Stomach (tissue), 9 donors: Measurements from ENCODE around the gene PHLDB3. TPM values are rescaled to one million over a fixed set of nuclear protein-coding genes. Genes with fewer than 3 reads are reported as not detected.
"Not testable (repeated sequence)": the region's sequence is repeated elsewhere in the genome, so short reads cannot be mapped to it uniquely, and the experiment has no call there.

Experiments used
- DNase-seq, 2 donors: peaks; one replicate each; pipeline versions ENCODE4 v3.0.0 to v3.0.0-alpha.2; 2013 to 2019
- H3K27ac ChIP-seq, 5 donors: fragments of 200-600 bp in 4 of 5; sonication (generic) in 4 of 5; one replicate each; pipeline ENCODE4 v1.5.1; 2013 to 2019; ENCODE audit warnings: mild to moderate bottlenecking in 1 of 5, moderate library complexity in 1 of 5
- H3K27me3 ChIP-seq, 3 donors: fragments of 200-600 bp; sonication (generic); one replicate each; pipeline ENCODE4 v1.5.1; 2017 to 2019; ENCODE audit warnings: mixed run types in 1 of 3
- H3K36me3 ChIP-seq, 4 donors: fragments of 200-600 bp; sonication (generic); 1 replicate in 3 of 4; 2 replicates in 1 of 4; pipeline ENCODE4 v1.5.1; 2016 to 2019
- H3K4me1 ChIP-seq, 4 donors: fragments of 200-600 bp; sonication (generic); one replicate each; pipeline ENCODE4 v1.5.1; 2016 to 2019
- H3K4me3 ChIP-seq, 4 donors: fragments of 200-600 bp; sonication (generic) in 3 of 4; one replicate each; pipeline ENCODE4 v1.5.1; 2016 to 2019; ENCODE audit warnings: mild to moderate bottlenecking in 1 of 4
- H3K9me3 ChIP-seq, 4 donors: fragments of 200-600 bp; sonication (generic); one replicate each; pipeline ENCODE4 v1.5.1; 2016 to 2019
- EP300 ChIP-seq: sonication (generic); formaldehyde crosslinking; IDR thresholded peaks from one replicate; pipeline ENCODE4 v1.6.1; 2017; ENCODE audit warnings: antibody characterized with exemption
- POLR2A ChIP-seq, 4 donors: fragments of 450-650 bp; IDR thresholded peaks; one replicate each; pipeline ENCODE4 v1.6.1; 2016; ENCODE audit warnings: antibody characterized with exemption in 4 of 4, control low read depth in 2 of 4, mild to moderate bottlenecking in 1 of 4, moderate library complexity in 1 of 4
- POLR2AphosphoS5 ChIP-seq, 3 donors: sonication (generic); formaldehyde crosslinking; IDR thresholded peaks; one replicate each; pipeline ENCODE4 v1.6.1; 2016; ENCODE audit warnings: antibody characterized with exemption in 3 of 3
- WGBS, 5 donors: extraction: QIAGEN DNeasy Blood & Tissue Kit in 3 of 5; methylation state at CpG; one replicate each; pipeline versions ENCODE4 v1.1.5 to v1.1.7; 2013 to 2018; 5-methylcytosine and 5-hydroxymethylcytosine counted together
- intact Hi-C: fragments of 100-400 bp; cut with DNase I; formaldehyde crosslinking; loops from one replicate; pipeline ENCODE4 v1.15.1; 2023; ENCODE audit warnings: low total_unique reads
- polyA plus RNA-seq, 3 donors: library from polyadenylated mRNA; stranded (reverse); fragments of 200-250 nt; gene quantifications; one replicate each; pipeline ENCODE4 v1.2.3, GENCODE V29; 2013
- total RNA-seq, 5 donors: library from RNA; depleted of rRNA; stranded (reverse); fragments of >200 nt; gene quantifications; one replicate each; pipeline versions ENCODE4 v1.1.0 to v1.2.3, GENCODE V29; 2014 to 2016
- TF ChIP-seq, protein P1 (sequence below), 7 experiments: fragments of 450-650 bp in 4 of 7; fragments of 200-600 bp in 3 of 7; sonication (generic) in 3 of 7; IDR thresholded peaks; one replicate each; pipeline ENCODE4 v1.5.1; 2016 to 2019; ENCODE audit warnings: antibody characterized with exemption in 7 of 7, control low read depth in 2 of 7, mild to moderate bottlenecking in 1 of 7
- donor health status: healthy with polysubstance abuse.
- donor health status: Bipolar disorder and iron deficiency.
- donor health status: healthy.

Gene PHLDB3
- total and polyA plus RNA-seq, 8 donors = 2.0 to 55.3 (median 9.5) TPM; not detected in 1

GRCh38 chr19:43551399-43552197 is 47.1 kb upstream of the PHLDB3 start:
- intact Hi-C loops = loop anchor here (10.0 kb wide), 1 partner anchor 103 kb away; no protein-coding TSS in a partner anchor
- no peak overlapping the region for H3K4me3 ChIP-seq
- H3K27ac ChIP-seq = no peak overlapping the region
- H3K4me1 ChIP-seq = no peaks in the 10 kb centered on the region
- no peak for TF ChIP-seq POLR2A (IDR thresholded peaks at IDR 0.05)
- TF ChIP-seq EP300 = no peak
- TF ChIP-seq, protein P1, sequence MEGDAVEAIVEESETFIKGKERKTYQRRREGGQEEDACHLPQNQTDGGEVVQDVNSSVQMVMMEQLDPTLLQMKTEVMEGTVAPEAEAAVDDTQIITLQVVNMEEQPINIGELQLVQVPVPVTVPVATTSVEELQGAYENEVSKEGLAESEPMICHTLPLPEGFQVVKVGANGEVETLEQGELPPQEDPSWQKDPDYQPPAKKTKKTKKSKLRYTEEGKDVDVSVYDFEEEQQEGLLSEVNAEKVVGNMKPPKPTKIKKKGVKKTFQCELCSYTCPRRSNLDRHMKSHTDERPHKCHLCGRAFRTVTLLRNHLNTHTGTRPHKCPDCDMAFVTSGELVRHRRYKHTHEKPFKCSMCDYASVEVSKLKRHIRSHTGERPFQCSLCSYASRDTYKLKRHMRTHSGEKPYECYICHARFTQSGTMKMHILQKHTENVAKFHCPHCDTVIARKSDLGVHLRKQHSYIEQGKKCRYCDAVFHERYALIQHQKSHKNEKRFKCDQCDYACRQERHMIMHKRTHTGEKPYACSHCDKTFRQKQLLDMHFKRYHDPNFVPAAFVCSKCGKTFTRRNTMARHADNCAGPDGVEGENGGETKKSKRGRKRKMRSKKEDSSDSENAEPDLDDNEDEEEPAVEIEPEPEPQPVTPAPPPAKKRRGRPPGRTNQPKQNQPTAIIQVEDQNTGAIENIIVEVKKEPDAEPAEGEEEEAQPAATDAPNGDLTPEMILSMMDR (IDR thresholded peaks at IDR 0.05) = no peak
- no peak for TF ChIP-seq POLR2AphosphoS5 (IDR thresholded peaks at IDR 0.05)
- DNase-seq = no peak
- H3K27me3 ChIP-seq = no peaks in the 10 kb centered on the region
- no peaks in the 10 kb centered on the region for H3K9me3 ChIP-seq
- WGBS, 5 donors = 90 to 95% (median 91%) methylated on average over 21 to 23 of the region's 23 CpGs
- H3K36me3 ChIP-seq = peaks cover 35 to 90% (median 79%) of the 10 kb centered on the region in 4 donors

DNA sequence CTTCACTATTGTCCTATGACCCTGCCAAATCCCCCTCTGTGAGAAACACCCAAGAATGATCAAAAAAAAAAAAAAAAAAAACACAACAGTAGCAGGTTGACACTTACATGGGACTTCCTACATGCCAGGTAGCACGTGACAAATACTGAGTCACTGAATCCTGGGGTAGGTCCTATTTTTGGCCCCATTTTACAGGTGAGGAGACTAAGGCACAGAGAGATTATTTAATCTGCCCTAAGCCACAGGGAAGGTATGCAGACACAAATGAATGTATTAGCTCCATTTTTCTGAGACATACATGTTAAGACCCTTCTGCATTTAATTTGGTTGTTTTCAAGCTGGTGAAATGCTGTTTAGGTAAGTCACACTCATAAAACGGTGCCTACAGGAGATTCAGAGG is 44.2 kb upstream of the PHLDB3 start:
- no peak for DNase-seq
- intact Hi-C loops = no loop called here
- peaks cover 50 to 92% (median 81%) of the 10 kb centered on the region in 4 donors for H3K36me3 ChIP-seq
- H3K27ac ChIP-seq = no peak overlapping the region
- WGBS, 5 donors = 84 to 94% (median 87%) methylated on average over 2 of the region's 2 CpGs
- H3K9me3 ChIP-seq = no peaks in the 10 kb centered on the region
- H3K4me3 ChIP-seq = no peak overlapping the region
- H3K27me3 ChIP-seq = no peaks in the 10 kb centered on the region
- H3K4me1 ChIP-seq = no peaks in the 10 kb centered on the region
- TF ChIP-seq EP300 (no peak), POLR2AphosphoS5 (IDR thresholded peaks at IDR 0.05) (no peak), POLR2A (IDR thresholded peaks at IDR 0.05) (no peak)
- TF ChIP-seq, protein P1 (IDR thresholded peaks at IDR 0.05) = no peak

DNA sequence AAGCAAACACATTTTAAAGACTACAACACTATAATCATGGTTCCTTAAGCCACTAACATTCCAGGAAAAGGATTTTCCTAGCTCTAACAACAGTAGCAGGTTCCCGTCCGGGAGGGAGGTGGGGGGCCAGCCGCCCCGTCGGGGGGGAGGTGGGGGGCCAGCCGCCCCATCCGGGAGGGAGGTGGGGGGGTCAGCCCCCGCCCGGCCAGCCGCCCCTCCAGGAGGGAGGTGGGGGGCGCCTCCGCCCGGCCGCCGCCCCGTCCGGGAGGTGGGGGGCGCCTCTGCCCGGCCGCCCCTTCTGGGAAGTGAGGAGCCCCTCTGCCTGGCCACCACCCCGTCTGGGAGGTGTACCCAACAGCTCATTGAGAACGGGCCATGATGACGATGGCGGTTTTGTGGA is 43.4 kb upstream of the PHLDB3 start:
- 75 to 95% (median 84%) methylated on average over 7 to 19 of the region's 24 CpGs; no CpG with 5 or more reads in 1 of the 5 donors for WGBS, 5 donors
- not testable (repeated sequence) for H3K4me3 ChIP-seq, DNase-seq

GRCh38 chr19:43546581-43546980 is 42.0 kb upstream of the PHLDB3 start:
- peaks cover 50 to 92% (median 81%) of the 10 kb centered on the region in 4 donors for H3K36me3 ChIP-seq
- WGBS, 5 donors = 80 to 100% (median 97%) methylated on average over 1 to 3 of the region's 3 CpGs

More for the DNA sequence above, 43.4 kb upstream of the PHLDB3 start:
- peaks cover 53 to 92% (median 81%) of the 10 kb centered on the region in 4 donors for H3K36me3 ChIP-seq
- intact Hi-C loops, H3K27me3 ChIP-seq, H3K4me1 ChIP-seq, H3K9me3 ChIP-seq, H3K27ac ChIP-seq: not testable (repeated sequence)

More at GRCh38 chr19:43546581-43546980, 42.0 kb upstream of the PHLDB3 start:
- Histone ChIP-seq H3K9me3 (no peaks in the 10 kb centered on the region), H3K27ac (no peak overlapping the region), H3K4me3 (no peak overlapping the region), H3K27me3 (no peaks in the 10 kb centered on the region), H3K4me1 (no peaks in the 10 kb centered on the region)
- intact Hi-C loops = no loop called here
- no peak for TF ChIP-seq EP300
- TF ChIP-seq POLR2A (IDR thresholded peaks at IDR 0.05) = no peak
- no peak for TF ChIP-seq POLR2AphosphoS5 (IDR thresholded peaks at IDR 0.05)
- TF ChIP-seq, protein P1 (IDR thresholded peaks at IDR 0.05) = no peak
- no peak for DNase-seq
